IMR-90 (cell line): ENCODE data around the gene VPS33B.

ENCODE experiments used
- BHLHE40 ChIP-seq: fragments of 150-350 bp; IDR thresholded peaks from 2 replicates; pipeline ENCODE4 v1.6.1; 2016; ENCODE audit warnings: mild to moderate bottlenecking, low read depth, low read length
- CEBPB ChIP-seq: IDR thresholded peaks from 2 replicates; pipeline ENCODE4 v1.6.1; 2012; ENCODE audit warnings: low read depth, low read length, improper control_type of control experiment
- CHD1 ChIP-seq: IDR thresholded peaks from 2 replicates; pipeline ENCODE4 v1.6.1; 2012; ENCODE audit warnings: low read depth, low read length, improper control_type of control experiment
- CTCF ChIP-seq: conservative IDR thresholded peaks from 2 replicates; pipeline ENCODE4 v1.5.1; 2012; ENCODE audit warnings: mild to moderate bottlenecking, low read depth, low read length, improper control_type of control experiment
- ELK1 ChIP-seq: fragments of 150-350 bp; IDR thresholded peaks from 2 replicates; pipeline ENCODE4 v1.6.1; 2016; ENCODE audit warnings: low read depth, mild to moderate bottlenecking, low read length, moderate library complexity, borderline replicate concordance
- FOS ChIP-seq: fragments of 150-350 bp; IDR thresholded peaks from 2 replicates; pipeline ENCODE4 v1.6.1; 2016; ENCODE audit warnings: low read depth, low read length
- MAFK ChIP-seq: IDR thresholded peaks from 2 replicates; pipeline ENCODE4 v1.6.1; 2012; ENCODE audit warnings: low read depth, low read length, improper control_type of control experiment
- MXI1 ChIP-seq: IDR thresholded peaks from 2 replicates; pipeline ENCODE4 v1.6.1; 2012; ENCODE audit warnings: low read depth, mild to moderate bottlenecking, low read length, moderate library complexity, borderline replicate concordance
- POLR2A ChIP-seq: IDR thresholded peaks from 2 replicates; pipeline ENCODE4 v1.6.1; 2012; ENCODE audit warnings: mild to moderate bottlenecking, low read depth, low read length
- RAD21 ChIP-seq: IDR thresholded peaks from 2 replicates; pipeline ENCODE4 v1.6.1; 2012; ENCODE audit warnings: low read length, improper control_type of control experiment
- RFX5 ChIP-seq: IDR thresholded peaks from 2 replicates; pipeline ENCODE4 v1.8.0; 2012; ENCODE audit warnings: low read depth, mild to moderate bottlenecking, low read length, moderate library complexity
- SMC3 ChIP-seq: fragments of 150-350 bp; IDR thresholded peaks from 2 replicates; pipeline ENCODE4 v1.6.1; 2016; ENCODE audit warnings: low read depth, mild to moderate bottlenecking, antibody characterized with exemption, low read length, moderate library complexity
- TF ChIP-seq, protein P1 (sequence below): fragments of 150-350 bp; IDR thresholded peaks from 2 replicates; pipeline ENCODE4 v1.6.1; 2017; ENCODE audit warnings: mild to moderate bottlenecking, antibody characterized with exemption, low read length, low read depth

DNA sequence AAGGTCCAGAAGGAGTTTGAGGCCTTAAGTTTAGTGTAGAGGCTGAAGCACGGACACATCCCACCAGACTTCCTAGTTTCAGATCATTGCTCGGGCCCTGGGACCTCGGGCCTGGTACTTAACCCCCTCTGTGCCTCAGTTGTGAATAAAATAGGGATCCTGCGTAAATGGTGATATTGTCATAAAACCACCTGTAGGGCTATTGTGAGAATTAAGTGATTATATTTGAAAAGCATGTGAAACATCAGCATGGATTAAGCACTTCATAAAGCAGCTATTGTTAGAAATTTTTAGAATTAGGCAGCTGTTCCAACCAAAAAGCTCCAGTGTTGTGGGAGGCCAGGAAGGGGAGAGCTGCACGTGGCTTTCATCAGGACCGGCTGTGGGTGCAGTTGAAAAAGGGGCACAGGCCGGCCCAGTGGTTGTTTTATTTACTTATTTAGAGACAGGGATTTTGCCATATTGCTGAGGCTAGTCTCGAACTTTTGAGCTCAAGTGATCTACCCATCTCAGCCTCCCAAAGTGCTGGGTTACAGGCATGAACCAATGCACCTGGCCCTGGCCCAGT lies 63.3 kb downstream of the VPS33B start:
- no peak for TF ChIP-seq POLR2A
- no peak for TF ChIP-seq SMC3
- no peak for TF ChIP-seq CTCF
- TF ChIP-seq RFX5: no peak
- TF ChIP-seq RAD21: no peak
- TF ChIP-seq, protein P1, sequence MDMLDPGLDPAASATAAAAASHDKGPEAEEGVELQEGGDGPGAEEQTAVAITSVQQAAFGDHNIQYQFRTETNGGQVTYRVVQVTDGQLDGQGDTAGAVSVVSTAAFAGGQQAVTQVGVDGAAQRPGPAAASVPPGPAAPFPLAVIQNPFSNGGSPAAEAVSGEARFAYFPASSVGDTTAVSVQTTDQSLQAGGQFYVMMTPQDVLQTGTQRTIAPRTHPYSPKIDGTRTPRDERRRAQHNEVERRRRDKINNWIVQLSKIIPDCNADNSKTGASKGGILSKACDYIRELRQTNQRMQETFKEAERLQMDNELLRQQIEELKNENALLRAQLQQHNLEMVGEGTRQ: no peak
- no peak for TF ChIP-seq ELK1
- TF ChIP-seq FOS: no peak
- TF ChIP-seq CHD1: no peak
- TF ChIP-seq MXI1: no peak
- no peak for TF ChIP-seq MAFK
- no peak for TF ChIP-seq BHLHE40
- TF ChIP-seq CEBPB: no peak
